ENCODE measurements around the gene MARK1. TPM values are rescaled to one million over a fixed set of nuclear protein-coding genes. Genes with fewer than 3 reads are reported as not detected.

Gene MARK1
- total RNA-seq, 2 donors from 2014 or later = 7.2 to 20.9 TPM

DNA sequence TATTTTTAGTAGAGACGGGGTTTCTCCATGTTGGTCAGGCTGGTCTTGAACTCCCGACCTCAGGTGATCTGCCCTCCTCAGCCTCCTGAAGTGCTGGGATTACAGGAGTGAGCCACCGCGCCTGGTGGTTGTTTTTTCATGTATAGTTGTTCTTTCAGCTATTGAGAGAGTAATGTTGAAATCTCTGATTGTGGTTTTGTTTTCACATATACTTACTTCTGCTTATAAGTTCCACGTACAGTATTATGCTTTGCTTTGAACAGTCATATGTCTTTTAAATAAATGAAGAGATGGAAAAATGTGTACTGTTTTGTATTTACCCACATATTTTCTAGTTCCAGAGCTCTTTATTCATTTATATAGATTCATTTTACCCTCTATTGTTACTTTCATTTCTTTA lies 44.5 kb downstream of the MARK1 start:
- DNase-seq (ENCODE audit: low spot score) = no peak
- H3K4me3 ChIP-seq = no peak overlapping the region
- no peak for TF ChIP-seq POLR2AphosphoS5 (IDR thresholded peaks at IDR 0.05)
- TF ChIP-seq, protein P1, sequence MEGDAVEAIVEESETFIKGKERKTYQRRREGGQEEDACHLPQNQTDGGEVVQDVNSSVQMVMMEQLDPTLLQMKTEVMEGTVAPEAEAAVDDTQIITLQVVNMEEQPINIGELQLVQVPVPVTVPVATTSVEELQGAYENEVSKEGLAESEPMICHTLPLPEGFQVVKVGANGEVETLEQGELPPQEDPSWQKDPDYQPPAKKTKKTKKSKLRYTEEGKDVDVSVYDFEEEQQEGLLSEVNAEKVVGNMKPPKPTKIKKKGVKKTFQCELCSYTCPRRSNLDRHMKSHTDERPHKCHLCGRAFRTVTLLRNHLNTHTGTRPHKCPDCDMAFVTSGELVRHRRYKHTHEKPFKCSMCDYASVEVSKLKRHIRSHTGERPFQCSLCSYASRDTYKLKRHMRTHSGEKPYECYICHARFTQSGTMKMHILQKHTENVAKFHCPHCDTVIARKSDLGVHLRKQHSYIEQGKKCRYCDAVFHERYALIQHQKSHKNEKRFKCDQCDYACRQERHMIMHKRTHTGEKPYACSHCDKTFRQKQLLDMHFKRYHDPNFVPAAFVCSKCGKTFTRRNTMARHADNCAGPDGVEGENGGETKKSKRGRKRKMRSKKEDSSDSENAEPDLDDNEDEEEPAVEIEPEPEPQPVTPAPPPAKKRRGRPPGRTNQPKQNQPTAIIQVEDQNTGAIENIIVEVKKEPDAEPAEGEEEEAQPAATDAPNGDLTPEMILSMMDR (IDR thresholded peaks at IDR 0.05) = no peak
- TF ChIP-seq POLR2A (IDR thresholded peaks at IDR 0.05) = no peak
- H3K36me3 ChIP-seq = no peaks in the 10 kb centered on the region
- 91% methylated on average over 5 of the region's 5 CpGs for WGBS
- H3K9me3 ChIP-seq = no peaks in the 10 kb centered on the region
- H3K27me3 ChIP-seq (replicated peaks; ENCODE audit: insufficient read depth) = no peaks in the 10 kb centered on the region
- H3K4me1 ChIP-seq (replicated peaks) = no peaks in the 10 kb centered on the region
- no peak overlapping the region for H3K27ac ChIP-seq
- intact Hi-C loops (cut with DNase I) = no loop called here

DNA sequence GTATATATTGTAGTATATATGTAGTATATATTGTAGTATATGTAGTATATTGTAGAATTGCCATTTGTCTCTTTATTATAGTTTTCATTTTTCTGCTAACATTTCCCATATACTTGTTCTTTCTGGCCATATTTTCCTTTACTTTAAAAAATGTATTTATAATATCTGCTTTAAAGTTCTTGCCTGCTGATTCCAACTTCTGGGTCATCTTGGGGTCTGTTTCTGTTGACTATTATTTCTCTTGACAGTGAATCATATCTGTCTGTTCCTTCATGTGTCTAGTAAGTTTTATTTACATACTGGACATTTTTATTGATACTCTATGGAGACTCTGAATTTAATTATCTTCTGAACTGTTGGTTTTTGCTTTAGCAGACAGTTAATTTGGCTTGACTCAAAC lies 45.9 kb downstream of the MARK1 start:
- Histone ChIP-seq H3K4me1 (replicated peaks) (no peaks in the 10 kb centered on the region), H3K9me3 (no peaks in the 10 kb centered on the region), H3K27ac (no peak overlapping the region), H3K4me3 (no peak overlapping the region), H3K27me3 (replicated peaks; ENCODE audit: insufficient read depth) (no peaks in the 10 kb centered on the region), H3K36me3 (no peaks in the 10 kb centered on the region)
- TF ChIP-seq POLR2A (IDR thresholded peaks at IDR 0.05) (no peak), POLR2AphosphoS5 (IDR thresholded peaks at IDR 0.05) (no peak)
- TF ChIP-seq, protein P1 (IDR thresholded peaks at IDR 0.05) = no peak
- intact Hi-C loops (cut with DNase I) = no loop called here
- DNase-seq (ENCODE audit: low spot score) = no peak

DNA sequence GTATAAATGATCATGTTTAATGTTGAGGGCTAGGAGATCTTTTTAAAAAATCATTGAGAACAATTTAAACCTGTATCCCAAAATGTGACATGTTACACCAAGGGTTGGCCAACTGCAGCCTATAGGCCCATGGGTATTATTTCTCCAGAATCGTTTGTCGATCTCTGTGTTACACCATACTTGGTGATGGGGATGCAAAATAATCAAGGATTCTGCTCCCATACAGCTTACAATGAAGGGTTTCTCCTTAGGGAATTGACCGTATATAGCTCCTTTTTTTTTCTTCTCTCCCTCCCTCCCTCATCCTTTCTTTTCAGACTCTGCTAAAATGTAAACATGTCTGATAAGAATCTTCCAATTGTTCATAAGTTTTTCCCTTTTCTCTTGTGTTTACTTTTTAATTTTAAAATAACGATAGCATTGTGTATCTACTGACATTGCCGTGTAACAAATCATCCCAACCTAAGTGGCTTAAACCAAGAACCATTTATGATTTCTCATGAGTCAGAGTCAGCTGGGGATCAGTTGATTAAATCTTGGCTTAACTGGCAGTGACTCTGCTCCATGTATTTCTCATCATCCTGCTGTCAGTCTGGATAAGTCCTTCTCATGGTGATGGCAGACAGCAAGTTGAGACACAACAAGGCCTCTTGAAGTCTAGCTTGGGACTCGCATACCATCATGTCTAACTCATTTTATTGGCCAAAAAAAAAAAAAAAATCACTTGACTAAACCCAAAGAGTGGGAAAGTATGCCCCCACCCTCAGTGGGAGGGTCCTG lies 48.0 kb downstream of the MARK1 start:
- WGBS = 84% methylated on average over 6 of the region's 6 CpGs
- no peaks in the 10 kb centered on the region for H3K4me1 ChIP-seq (replicated peaks)
- H3K9me3 ChIP-seq = no peaks in the 10 kb centered on the region
- no peak overlapping the region for H3K27ac ChIP-seq
- H3K36me3 ChIP-seq = no peaks in the 10 kb centered on the region
- H3K4me3 ChIP-seq = no peak overlapping the region
- TF ChIP-seq, protein P1 (IDR thresholded peaks at IDR 0.05) = no peak
- TF ChIP-seq POLR2A (IDR thresholded peaks at IDR 0.05) = no peak
- TF ChIP-seq POLR2AphosphoS5 (IDR thresholded peaks at IDR 0.05) = no peak
- DNase-seq (ENCODE audit: low spot score) = no peak
- no peaks in the 10 kb centered on the region for H3K27me3 ChIP-seq (replicated peaks; ENCODE audit: insufficient read depth)
- intact Hi-C loops (cut with DNase I) = no loop called here

DNA sequence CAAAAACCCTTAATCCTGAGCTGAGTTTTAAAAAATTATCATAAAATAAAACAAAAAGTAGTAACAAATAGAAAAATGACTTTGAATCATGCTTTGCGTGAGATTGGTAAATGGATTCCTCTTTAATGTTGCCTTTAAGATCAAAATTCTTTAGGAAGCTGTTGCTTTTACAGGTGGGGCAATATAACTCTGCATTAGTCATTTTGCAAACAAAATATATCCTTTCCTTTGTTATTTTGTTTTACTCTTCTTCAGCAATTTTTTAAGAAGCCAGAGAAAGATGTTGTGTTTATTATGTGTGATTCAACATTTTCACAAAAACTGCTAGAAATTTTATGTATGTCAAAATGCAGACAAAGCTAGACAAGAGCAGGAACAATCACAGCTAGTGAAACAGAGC lies 50.0 kb downstream of the MARK1 start:
- WGBS = 81% methylated on average over 1 of the region's 1 CpG
- Histone ChIP-seq H3K27ac (no peak overlapping the region), H3K36me3 (no peaks in the 10 kb centered on the region), H3K27me3 (replicated peaks; ENCODE audit: insufficient read depth) (no peaks in the 10 kb centered on the region), H3K4me3 (no peak overlapping the region), H3K9me3 (no peaks in the 10 kb centered on the region), H3K4me1 (replicated peaks) (no peaks in the 10 kb centered on the region)
- no peak for TF ChIP-seq POLR2AphosphoS5 (IDR thresholded peaks at IDR 0.05)
- no peak for TF ChIP-seq POLR2A (IDR thresholded peaks at IDR 0.05)
- TF ChIP-seq, protein P1 (IDR thresholded peaks at IDR 0.05) = no peak
- no peak for DNase-seq (ENCODE audit: low spot score)
- intact Hi-C loops (cut with DNase I) = no loop called here

DNA sequence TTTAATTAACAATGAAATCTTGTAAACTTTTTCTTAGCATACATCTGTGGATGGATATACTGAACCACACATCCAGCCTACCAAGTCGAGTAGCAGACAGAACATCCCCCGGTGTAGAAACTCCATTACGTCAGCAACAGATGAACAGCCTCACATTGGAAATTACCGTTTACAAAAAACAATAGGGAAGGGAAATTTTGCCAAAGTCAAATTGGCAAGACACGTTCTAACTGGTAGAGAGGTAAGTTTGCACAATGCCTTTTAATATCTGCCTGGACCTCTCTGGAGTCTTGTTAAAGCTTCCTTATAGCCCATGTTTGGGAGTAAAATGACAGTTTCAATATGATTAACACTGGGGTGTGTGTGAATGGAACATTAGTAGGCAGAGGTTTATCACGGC lies 51.4 kb downstream of the MARK1 start:
- TF ChIP-seq POLR2AphosphoS5 (IDR thresholded peaks at IDR 0.05) (no peak), POLR2A (IDR thresholded peaks at IDR 0.05) (no peak)
- TF ChIP-seq, protein P1 (IDR thresholded peaks at IDR 0.05) = no peak
- Histone ChIP-seq H3K4me3 (no peak overlapping the region), H3K27me3 (replicated peaks; ENCODE audit: insufficient read depth) (no peaks in the 10 kb centered on the region), H3K27ac (no peak overlapping the region), H3K9me3 (no peaks in the 10 kb centered on the region), H3K36me3 (no peaks in the 10 kb centered on the region), H3K4me1 (replicated peaks) (no peaks in the 10 kb centered on the region)
- 40% methylated on average over 6 of the region's 6 CpGs for WGBS
- intact Hi-C loops (cut with DNase I) = no loop called here
- no peak for DNase-seq (ENCODE audit: low spot score)

Data from prostate gland (tissue), 2 donors.